PC-9 (cell line): Measurements from ENCODE around the gene MYO3B. TPM values are rescaled to one million over a fixed set of nuclear protein-coding genes. Genes with fewer than 3 reads are reported as not detected.

Source experiments
- BruUV-seq: library from RNA; stranded (reverse); fragments of 400-500 nt; replicated peaks from 2 replicates; lab custom pipeline; 2021; lab: Mats Ljungman, UMichigan
- CTCF ChIA-PET: fragments of 300-600 bp; sonication (Branson Sonifier 250); formaldehyde crosslinking; loops from one replicate; lab custom pipeline; 2022; ENCODE audit warnings: antibody characterized with exemption; lab: Charles Lee
- POLR2A ChIA-PET: fragments of 300-600 bp; sonication (Branson Sonifier 250); formaldehyde crosslinking; loops from one replicate; lab custom pipeline; 2022; ENCODE audit warnings: antibody characterized with exemption; ENCODE audit not compliant: unreplicated experiment; lab: Charles Lee
- DNase-seq, 2 experiments: peaks; one replicate each; pipeline versions ENCODE4 v3.0.0 to v3.0.0-alpha.2; 2015 to 2022; ENCODE audit warnings: mixed read lengths in 1 of 2
- H2AFZ ChIP-seq: fragments of 200-600 bp; sonication (generic); 2 replicates; pipeline ENCODE4 v1.8.1; 2017; ENCODE audit warnings: antibody characterized with exemption
- H3F3A ChIP-seq: fragments of 200-600 bp; sonication (generic); 2 replicates; pipeline ENCODE4 v1.8.1; 2017; ENCODE audit warnings: antibody characterized with exemption, mild to moderate bottlenecking, low read depth; ENCODE audit not compliant: insufficient read depth
- H3K27ac ChIP-seq: fragments of 200-600 bp; sonication (generic); 2 replicates; pipeline ENCODE4 v1.6.1; 2016; ENCODE audit warnings: mixed run types
- H3K27me3 ChIP-seq: fragments of 200-600 bp; sonication (generic); 2 replicates; pipeline ENCODE4 v1.6.1; 2016; ENCODE audit warnings: low read depth, mixed run types; ENCODE audit not compliant: insufficient read depth
- H3K36me3 ChIP-seq: fragments of 200-600 bp; sonication (generic); 2 replicates; pipeline ENCODE4 v1.6.1; 2016; ENCODE audit warnings: low read depth, mixed run types
- H3K4me1 ChIP-seq: fragments of 200-600 bp; sonication (generic); replicated peaks from 2 replicates; pipeline ENCODE4 v1.6.1; 2016; ENCODE audit warnings: mixed run types; ENCODE audit not compliant: insufficient read depth
- H3K4me2 ChIP-seq: fragments of 200-600 bp; sonication (generic); 2 replicates; pipeline ENCODE4 v1.6.1; 2017; ENCODE audit warnings: mixed run types
- H3K4me3 ChIP-seq: fragments of 200-600 bp; sonication (generic); 2 replicates; pipeline ENCODE4 v1.6.1; 2016; ENCODE audit warnings: mixed run types
- H3K79me2 ChIP-seq: fragments of 200-600 bp; sonication (generic); 2 replicates; pipeline ENCODE4 v1.6.1; 2017; ENCODE audit warnings: low read depth, mixed run types
- H3K9me2 ChIP-seq: fragments of 200-600 bp; sonication (generic); 2 replicates; pipeline ENCODE4 v1.8.1; 2017; ENCODE audit warnings: mild to moderate bottlenecking; ENCODE audit not compliant: insufficient read depth
- H3K9me3 ChIP-seq: fragments of 200-600 bp; sonication (generic); 2 replicates; pipeline ENCODE4 v1.8.1; 2016; ENCODE audit warnings: low read depth; ENCODE audit not compliant: insufficient read depth
- H4K20me1 ChIP-seq: fragments of 200-600 bp; sonication (generic); 2 replicates; pipeline ENCODE4 v1.8.1; 2017; ENCODE audit not compliant: insufficient read depth
- CTCF ChIP-seq: fragments of 200-600 bp; sonication (generic); conservative IDR thresholded peaks from 2 replicates; pipeline ENCODE4 v1.6.1; 2017; ENCODE audit warnings: mixed run types, antibody characterized with exemption, mild to moderate bottlenecking, moderate library complexity
- EZH2 ChIP-seq: fragments of 200-600 bp; sonication (generic); IDR thresholded peaks from 2 replicates; pipeline ENCODE4 v1.8.0; 2017; ENCODE audit warnings: antibody characterized with exemption, low read depth
- intact Hi-C: fragments of 100-400 bp; cut with micrococcal nuclease; formaldehyde crosslinking; loops from one replicate; pipeline ENCODE4 v1.10.0; 2022; ENCODE audit not compliant: unreplicated experiment
- total RNA-seq: library from RNA; stranded (reverse); gene quantifications from 2 replicates; pipeline ENCODE4 v1.2.3, GENCODE V29; 2021

Gene MYO3B
- total RNA-seq, 1 experiment from 2014 or later = 5.3 TPM

GRCh38 chr2:170267071-170267470 is 89.1 kb downstream of the MYO3B start:
- TF ChIP-seq EZH2 (no peak), CTCF (no peak)
- no peaks in the 10 kb centered on the region for H3K4me1 ChIP-seq
- H3K27ac ChIP-seq = no peak overlapping the region
- H2AFZ ChIP-seq = no peak overlapping the region
- H3K9me3 ChIP-seq = 0 out of 2 replicates have a peak, but pooled peaks cover 3% of the 10 kb centered on the region
- no TSS peak for BruUV-seq
- no peaks in the 10 kb centered on the region for H4K20me1 ChIP-seq
- no peak overlapping the region for H3K4me2 ChIP-seq
- intact Hi-C loops = no loop called here
- H3K9me2 ChIP-seq = no peaks in the 10 kb centered on the region
- no peak overlapping the region for H3K4me3 ChIP-seq
- ChIA-PET POLR2A (no interaction called here), CTCF (no interaction called here)
- H3K79me2 ChIP-seq = no peaks in the 10 kb centered on the region
- no peaks in the 10 kb centered on the region for H3F3A ChIP-seq
- no peaks in the 10 kb centered on the region for H3K36me3 ChIP-seq
- no peak for DNase-seq
- H3K27me3 ChIP-seq = no peaks in the 10 kb centered on the region

GRCh38 chr2:170270278-170270864 is 92.4 kb downstream of the MYO3B start:
- CTCF ChIA-PET = no interaction called here
- no peak overlapping the region for H3K4me2 ChIP-seq

GRCh38 chr2:170271340-170271739 is 93.4 kb downstream of the MYO3B start:
- no peak overlapping the region for H3K4me2 ChIP-seq
- H3K79me2 ChIP-seq = no peaks in the 10 kb centered on the region
- H3K9me3 ChIP-seq = peaks cover 1% of the 10 kb centered on the region; the same call in 1 of the 2 replicates
- intact Hi-C loops = no loop called here
- no peaks in the 10 kb centered on the region for H3K27me3 ChIP-seq
- no peak for DNase-seq
- no peak for TF ChIP-seq EZH2
- TF ChIP-seq CTCF = no peak
- H3K4me3 ChIP-seq = no peak overlapping the region
- CTCF ChIA-PET = no interaction called here
- H4K20me1 ChIP-seq = no peaks in the 10 kb centered on the region
- H3K27ac ChIP-seq = no peak overlapping the region
- POLR2A ChIA-PET = no interaction called here
- H2AFZ ChIP-seq = no peak overlapping the region
- no peaks in the 10 kb centered on the region for H3K9me2 ChIP-seq
- no peaks in the 10 kb centered on the region for H3K36me3 ChIP-seq
- no TSS peak for BruUV-seq
- no peaks in the 10 kb centered on the region for H3F3A ChIP-seq
- no peaks in the 10 kb centered on the region for H3K4me1 ChIP-seq

More at GRCh38 chr2:170270278-170270864, 92.4 kb downstream of the MYO3B start:
- intact Hi-C loops = no loop called here
- no peaks in the 10 kb centered on the region for H3K4me1 ChIP-seq
- TF ChIP-seq CTCF = no peak
- TF ChIP-seq EZH2 = no peak
- H3K9me2 ChIP-seq = no peaks in the 10 kb centered on the region
- DNase-seq = no peak
- H3K79me2 ChIP-seq = no peaks in the 10 kb centered on the region
- H2AFZ ChIP-seq = no peak overlapping the region
- H3K4me3 ChIP-seq = no peak overlapping the region
- BruUV-seq = no TSS peak
- no peaks in the 10 kb centered on the region for H3K27me3 ChIP-seq
- no peaks in the 10 kb centered on the region for H3K36me3 ChIP-seq
- POLR2A ChIA-PET = no interaction called here
- no peak overlapping the region for H3K27ac ChIP-seq
- H3F3A ChIP-seq = no peaks in the 10 kb centered on the region
- H4K20me1 ChIP-seq = no peaks in the 10 kb centered on the region
- peaks cover 3% of the 10 kb centered on the region; the same call in 1 of the 2 replicates for H3K9me3 ChIP-seq
